CD14-positive monocyte (primary cell): Measurements from ENCODE around the gene SMAGP. TPM values are rescaled to one million over a fixed set of nuclear protein-coding genes. Genes with fewer than 3 reads are reported as not detected.
A peak's percentile ranks its signal among the peaks of the same experiment; 100 is the strongest.

Experiments
- DNase-seq, 3 donors: peaks; one replicate each; pipeline ENCODE4 v3.0.0-alpha.2; 2011 to 2022
- H2AFZ ChIP-seq: 2 replicates; pipeline ENCODE4 v1.6.0; 2012; ENCODE audit warnings: mild to moderate bottlenecking, low read depth, low read length, inconsistent platforms; ENCODE audit not compliant: insufficient read depth, poor library complexity, severe bottlenecking
- H3K27ac ChIP-seq, 2 donors: 1 replicate in 1 of 2; 2 replicates in 1 of 2; pipeline ENCODE4 v1.5.1; 2012 to 2013; ENCODE audit warnings: low read length in 2 of 2, control low read depth in 1 of 2, inconsistent platforms in 1 of 2, low read depth in 1 of 2, mild to moderate bottlenecking in 1 of 2
- H3K27me3 ChIP-seq, 2 donors: one replicate each; pipeline versions ENCODE4 v1.6.0 to v1.6.1; 2011 to 2013; ENCODE audit warnings: low read length in 2 of 2; ENCODE audit not compliant: control insufficient read depth in 2 of 2, insufficient read depth in 2 of 2
- H3K36me3 ChIP-seq, 2 donors: replicated peaks in 1 of 2; 1 replicate in 1 of 2; 2 replicates in 1 of 2; pipeline versions ENCODE4 v1.5.1 to v1.6.1; 2012 to 2013; ENCODE audit warnings: low read length in 2 of 2, control low read depth in 1 of 2, inconsistent platforms in 1 of 2, mild to moderate bottlenecking in 1 of 2; ENCODE audit not compliant: insufficient read depth in 2 of 2, control insufficient read depth in 1 of 2
- H3K4me1 ChIP-seq, 2 donors: 1 replicate in 1 of 2; 2 replicates in 1 of 2; pipeline versions ENCODE4 v1.5.1 to v1.6.1; 2012 to 2013; ENCODE audit warnings: low read length in 2 of 2, control low read depth in 1 of 2, inconsistent platforms in 1 of 2, mild to moderate bottlenecking in 1 of 2, moderate library complexity in 1 of 2; ENCODE audit not compliant: insufficient read depth in 2 of 2, control insufficient read depth in 1 of 2
- H3K4me2 ChIP-seq: replicated peaks from 2 replicates; pipeline ENCODE3; 2012; ENCODE audit warnings: low read length, moderate library complexity, mild to moderate bottlenecking; ENCODE audit not compliant: poor library complexity, severe bottlenecking; ENCODE audit errors: extremely low read depth
- H3K4me3 ChIP-seq, 3 experiments: fragments of 200-600 bp in 1 of 3; sonication (generic) in 1 of 3; replicated peaks in 1 of 3; 1 replicate in 2 of 3; 2 replicates in 1 of 3; pipeline ENCODE4 v1.5.1; 2011 to 2013; ENCODE audit warnings: low read length in 3 of 3, mild to moderate bottlenecking in 3 of 3, control low read depth in 2 of 3, low read depth in 2 of 3, inconsistent platforms in 1 of 3, moderate library complexity in 1 of 3
- H3K79me2 ChIP-seq: 2 replicates; pipeline ENCODE4 v1.6.0; 2012; ENCODE audit warnings: mild to moderate bottlenecking, control low read depth, inconsistent platforms, low read length, moderate library complexity; ENCODE audit not compliant: insufficient read depth
- H3K9ac ChIP-seq: 2 replicates; pipeline ENCODE4 v1.6.0; 2017; ENCODE audit warnings: low read length, mild to moderate bottlenecking; ENCODE audit not compliant: insufficient read depth, poor library complexity, severe bottlenecking
- H3K9me3 ChIP-seq, 2 donors: replicated peaks in 1 of 2; 1 replicate in 1 of 2; 2 replicates in 1 of 2; pipeline versions ENCODE4 v1.5.1 to v1.6.1; 2012 to 2013; ENCODE audit warnings: low read length in 2 of 2, control low read depth in 1 of 2; ENCODE audit not compliant: control insufficient read depth in 1 of 2, insufficient read depth in 1 of 2
- H4K20me1 ChIP-seq: 2 replicates; pipeline ENCODE4 v1.6.0; 2012; ENCODE audit warnings: mild to moderate bottlenecking, low read length, control low read depth, moderate library complexity; ENCODE audit not compliant: insufficient read depth
- H3K27ac Mint-ChIP-seq, 7 donors: one replicate each; pipeline ENCODE4 v1.8.0; 2020; ENCODE audit warnings: mild to moderate bottlenecking in 7 of 7, mixed read lengths in 7 of 7, moderate library complexity in 6 of 7, inconsistent platforms in 2 of 7
- H3K27me3 Mint-ChIP-seq, 3 donors: one replicate each; pipeline ENCODE4 v1.8.0; 2021 to 2022; ENCODE audit warnings: low read depth in 3 of 3, mild to moderate bottlenecking in 3 of 3, mixed read lengths in 3 of 3, moderate library complexity in 3 of 3, inconsistent platforms in 1 of 3
- H3K36me3 Mint-ChIP-seq, 2 donors: one replicate each; pipeline ENCODE4 v1.8.0; 2020; ENCODE audit warnings: mixed read lengths in 2 of 2, inconsistent platforms in 1 of 2, mild to moderate bottlenecking in 1 of 2
- H3K4me1 Mint-ChIP-seq: one replicate; pipeline ENCODE4 v1.8.0; 2020; ENCODE audit warnings: mild to moderate bottlenecking, mixed read lengths
- H3K4me3 Mint-ChIP-seq, 2 donors: one replicate each; pipeline ENCODE4 v1.8.0; 2020; ENCODE audit warnings: mild to moderate bottlenecking in 2 of 2, mixed read lengths in 2 of 2, moderate library complexity in 1 of 2
- H3K9me3 Mint-ChIP-seq, 7 donors: one replicate each; pipeline ENCODE4 v1.8.0; 2020 to 2022; ENCODE audit warnings: mixed read lengths in 7 of 7, mild to moderate bottlenecking in 6 of 7, moderate library complexity in 6 of 7, inconsistent platforms in 2 of 7
- CTCF ChIP-seq: fragments of 200-600 bp; IDR thresholded peaks from one replicate; pipeline ENCODE4 v1.8.0; 2022; ENCODE audit warnings: antibody characterized with exemption, mild to moderate bottlenecking
- WGBS: methylation state at CpG from one replicate; pipeline ENCODE4 v1.1.5; 2013; ENCODE audit warnings: missing lambda C conversion rate; ENCODE audit not compliant: insufficient coverage; 5-methylcytosine and 5-hydroxymethylcytosine counted together
- intact Hi-C, 2 donors: fragments of 100-400 bp; cut with micrococcal nuclease; formaldehyde crosslinking; loops; one replicate each; pipeline versions ENCODE4 v1.15.0 to v1.15.1; 2023
- polyA plus RNA-seq, 3 donors: library from polyadenylated mRNA; depleted of rRNA in 1 of 3; unstranded in 2 of 3; stranded (reverse) in 1 of 3; fragments of 300-500 nt in 2 of 3; fragments of >200 nt in 1 of 3; fragmentation: Illumina TruSeq in 2 of 3; gene quantifications; 1 replicate in 2 of 3; 2 replicates in 1 of 3; pipeline ENCODE4 v1.2.3, GENCODE V29; 2012 to 2021

SMAGP gene
- polyA plus RNA-seq, 3 donors = 2.6 to 6.6 (median 3.0) TPM

- Histone ChIP-seq H3K79me2 (no peaks in the 10 kb centered on the region), H3K4me3 (peak within 1 kb of the TSS; percentile 88 to 95 (median 94)), H3K4me2 (peak within 1 kb of the TSS; percentile 92), H3K27ac (peak within 1 kb of the TSS; percentile 14 to 90), H2AFZ (peak within 1 kb of the TSS; percentile 95), H3K4me1 (peaks cover 13 to 17% of the 10 kb centered on the region in 2 donors), H3K27me3 (peaks cover 0 to 7% of the 10 kb centered on the region in 2 donors), H3K36me3 (no peaks in the 10 kb centered on the region), H4K20me1 (no peaks in the 10 kb centered on the region), H3K9ac (peak within 1 kb of the TSS; percentile 85), H3K9me3 (no peaks in the 10 kb centered on the region)
- WGBS = 0% methylated on average over 28 of the region's 35 CpGs
- Mint-ChIP-seq H3K27ac (peak within 1 kb of the TSS; percentile 82 to 89 (median 85)), H3K36me3 (peaks cover 0 to 3% of the 10 kb centered on the region in 2 donors), H3K4me3 (peak within 1 kb of the TSS; percentile 93 to 95), H3K27me3 (peaks cover 0 to 2% (median 0%) of the 10 kb centered on the region in 3 donors), H3K4me1 (peaks cover 11% of the 10 kb centered on the region), H3K9me3 (peaks cover 0 to 2% (median 0%) of the 10 kb centered on the region in 7 donors)
- peak; percentile 68 to 78 (median 69) for DNase-seq
- TF ChIP-seq CTCF = peak; percentile 70
- intact Hi-C loops = loop anchor here (2.0 to 10.0 kb wide), 3 partner anchors 21 to 47 kb away; partner anchors contain the start of gene DAZAP2 (in 1 of the 2)
Measured at GRCh38 chr12:51217968-51218606, 52.1 kb downstream of the SMAGP start, which contains the start of gene POU6F1. POU6F1 (minus strand) TSS chr12:51218062; CDS start chr12:51206836, 11,226 bp downstream.

DNA sequence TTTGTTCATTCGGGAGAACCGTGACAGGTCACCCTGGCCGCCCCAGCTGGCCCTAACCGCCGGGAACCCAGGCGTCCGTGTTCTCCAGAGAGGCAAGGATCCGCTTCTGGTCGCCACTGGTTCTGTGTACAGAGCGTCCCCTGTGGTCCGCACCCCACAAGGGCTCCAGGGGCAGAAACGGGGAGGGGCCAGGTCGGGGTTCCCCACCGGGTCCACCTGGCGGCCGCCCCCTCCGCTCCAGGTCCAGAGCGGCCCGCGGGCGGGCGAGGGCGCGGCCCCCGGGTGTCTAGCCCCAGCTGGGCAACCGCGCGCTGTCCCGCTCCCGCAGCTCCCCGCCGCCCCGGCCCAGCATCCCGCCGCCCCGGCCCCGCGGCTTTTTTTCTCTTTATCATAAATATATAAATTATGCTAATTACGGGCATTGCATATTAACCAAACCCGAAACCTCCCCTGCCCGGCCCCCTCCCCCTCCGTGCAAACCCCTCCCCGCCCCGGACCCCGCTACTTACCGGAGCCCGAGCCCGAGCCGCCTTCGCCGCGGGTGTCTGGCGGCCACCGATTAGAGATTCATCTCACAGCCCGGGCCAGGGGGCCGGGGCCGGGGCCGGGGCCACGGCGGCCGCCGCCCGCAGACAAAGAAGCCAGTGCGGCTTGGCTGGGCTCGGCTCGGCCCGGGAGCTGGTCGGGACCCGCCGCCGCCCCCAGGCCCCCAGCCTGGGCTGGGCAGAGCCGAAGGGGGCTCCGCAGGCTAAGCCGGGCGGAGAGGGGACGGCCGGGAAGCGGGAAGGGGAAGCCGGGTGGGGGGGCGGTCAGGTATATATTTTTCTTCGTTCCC lies 52.9 kb downstream of the SMAGP start:
- Histone ChIP-seq H3K27me3 (peaks cover 0 to 7% of the 10 kb centered on the region in 2 donors), H4K20me1 (no peaks in the 10 kb centered on the region), H3K9ac (peak overlapping the region; percentile 85), H2AFZ (peak overlapping the region; percentile 95), H3K79me2 (no peaks in the 10 kb centered on the region), H3K9me3 (no peaks in the 10 kb centered on the region), H3K4me1 (peaks cover 13 to 17% of the 10 kb centered on the region in 2 donors), H3K4me2 (peak overlapping the region; percentile 92), H3K4me3 (peak overlapping the region; percentile 88 to 95 (median 94)), H3K36me3 (no peaks in the 10 kb centered on the region), H3K27ac (peak overlapping the region in 1 of 2 donors; percentile 90)
- 2% methylated on average over 53 of the region's 81 CpGs for WGBS
- intact Hi-C loops = loop anchor here (5.0 to 10.0 kb wide), 2 partner anchors 35 to 47 kb away; no protein-coding TSS in a partner anchor
- Mint-ChIP-seq H3K27ac (peak overlapping the region in 1 of 7 donors; percentile 87), H3K4me1 (peaks cover 11% of the 10 kb centered on the region), H3K36me3 (peaks cover 0 to 3% of the 10 kb centered on the region in 2 donors), H3K27me3 (peaks cover 0 to 2% (median 2%) of the 10 kb centered on the region in 3 donors), H3K9me3 (peaks cover 0 to 2% (median 0%) of the 10 kb centered on the region in 7 donors), H3K4me3 (peak overlapping the region; percentile 93 to 95)
- DNase-seq = peak; percentile 21 to 35 (median 25)
- TF ChIP-seq CTCF = no peak
